Activated CD4-positive, alpha-beta T cell treated with anti-CD3 and anti-CD28 coated beads, Interleukin-2, amount 50 U/mL, for 1 hour (primary cell): ENCODE measurements around the gene PTPRR.
"Not testable (repeated sequence)": the region's sequence is repeated elsewhere in the genome, so short reads cannot be mapped to it uniquely, and the experiment has no call there.

Experiments used
- DNase-seq: peaks from one replicate; pipeline ENCODE4 v3.0.0-alpha.2; 2020

PTPRR gene

GRCh38 chr12:70838127-70838526, 82.4 kb downstream of the PTPRR start:
- no peak for DNase-seq

DNA sequence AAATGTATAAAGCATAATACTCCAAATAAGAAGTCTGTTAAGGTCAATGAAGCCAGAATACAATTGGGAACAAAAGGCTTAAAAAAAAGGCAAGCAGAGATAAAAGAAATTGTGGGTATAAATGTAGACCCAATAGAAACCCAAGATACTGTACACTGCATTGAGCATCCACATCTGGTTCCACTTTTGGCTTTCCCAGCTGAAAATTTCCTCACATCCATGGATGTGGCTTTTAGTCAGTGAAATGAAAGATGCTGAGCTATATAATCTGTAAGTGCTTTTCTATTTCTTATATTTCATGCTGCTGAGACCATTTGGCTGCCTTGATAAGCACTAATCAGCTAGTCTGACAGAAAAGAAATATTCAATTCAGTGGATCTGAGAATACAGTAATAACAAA, 83.5 kb downstream of the PTPRR start:
- DNase-seq = no peak

DNA sequence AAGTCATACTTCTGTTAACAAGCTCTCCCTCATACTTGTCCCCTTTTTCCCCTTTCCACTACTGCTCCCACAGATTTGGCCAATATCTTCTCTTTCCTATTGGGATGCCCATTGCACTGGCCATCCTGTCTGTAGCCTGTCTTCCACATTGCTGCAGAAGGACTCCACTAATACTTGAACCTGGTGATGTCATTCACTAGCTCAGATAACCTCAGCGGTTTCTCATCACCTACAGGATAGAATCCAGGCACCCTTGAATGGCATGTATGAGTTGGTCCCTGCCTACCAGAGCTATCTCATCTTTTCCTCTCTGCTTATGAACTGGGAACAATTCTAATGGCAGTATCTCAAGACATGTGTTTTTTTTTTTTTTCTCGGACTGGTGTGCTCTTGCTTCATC, 84.6 kb downstream of the PTPRR start:
- DNase-seq = no peak

GRCh38 chr12:70831543-70831942, 89.0 kb downstream of the PTPRR start:
- DNase-seq = no peak

DNA sequence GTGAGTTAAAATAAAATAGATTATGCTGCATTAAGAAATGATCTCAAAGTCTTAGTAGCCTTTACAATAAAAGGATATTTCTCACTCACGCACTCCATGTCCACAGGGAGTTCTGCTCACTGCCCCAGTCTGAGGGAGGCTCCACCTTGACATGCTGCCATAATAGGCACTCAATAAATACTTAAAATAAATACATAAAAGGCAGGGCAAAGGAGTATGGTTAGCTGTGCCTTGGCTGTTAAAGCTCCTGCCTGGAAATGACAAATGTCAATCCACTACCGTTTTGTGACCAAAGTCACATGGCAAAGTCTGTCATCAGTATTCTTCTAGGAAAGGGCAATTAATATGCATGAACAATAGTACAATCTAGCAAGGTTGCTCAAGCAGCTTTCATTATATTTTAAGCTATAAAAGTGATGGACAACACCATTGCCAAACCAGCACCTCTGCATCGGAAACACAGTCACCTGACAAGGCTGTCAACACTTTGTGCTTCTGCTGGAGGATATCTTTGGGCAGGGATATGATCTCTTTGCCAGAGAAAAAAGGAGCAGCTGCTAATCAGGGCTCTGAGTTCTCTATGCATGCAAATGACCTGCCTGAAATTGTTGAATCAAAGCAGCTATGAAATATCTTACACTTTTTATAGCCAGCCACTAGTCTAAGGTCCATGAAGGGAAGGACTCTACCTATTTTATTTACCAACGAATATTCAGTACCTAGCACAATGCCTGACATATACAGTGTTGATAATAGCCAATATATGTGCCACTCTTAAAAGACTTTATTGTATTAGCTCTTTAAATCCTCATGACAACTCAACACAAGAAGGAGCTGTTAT, 90.1 kb downstream of the PTPRR start:
- no peak for DNase-seq

GRCh38 chr12:70829070-70829469, 91.5 kb downstream of the PTPRR start:
- DNase-seq = no peak

DNA sequence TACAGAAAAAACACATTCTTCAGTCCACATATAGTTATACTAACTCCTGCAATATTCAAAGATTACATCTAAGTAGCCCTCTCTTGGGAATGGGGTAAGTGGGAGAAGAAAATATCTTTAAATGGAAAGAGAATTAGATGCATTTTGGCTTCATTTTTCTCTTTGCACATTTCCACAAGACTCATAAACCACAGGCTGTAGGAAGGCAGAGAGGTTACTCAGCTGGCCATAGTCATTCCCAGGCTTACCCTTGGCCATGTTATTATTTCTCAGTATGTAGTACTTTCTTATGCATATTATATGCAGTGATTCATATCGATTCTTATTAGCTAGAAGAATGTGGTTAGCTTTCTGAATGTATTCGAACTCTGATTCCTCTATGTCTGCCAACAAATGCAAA, 92.2 kb downstream of the PTPRR start:
- no peak for DNase-seq

DNA sequence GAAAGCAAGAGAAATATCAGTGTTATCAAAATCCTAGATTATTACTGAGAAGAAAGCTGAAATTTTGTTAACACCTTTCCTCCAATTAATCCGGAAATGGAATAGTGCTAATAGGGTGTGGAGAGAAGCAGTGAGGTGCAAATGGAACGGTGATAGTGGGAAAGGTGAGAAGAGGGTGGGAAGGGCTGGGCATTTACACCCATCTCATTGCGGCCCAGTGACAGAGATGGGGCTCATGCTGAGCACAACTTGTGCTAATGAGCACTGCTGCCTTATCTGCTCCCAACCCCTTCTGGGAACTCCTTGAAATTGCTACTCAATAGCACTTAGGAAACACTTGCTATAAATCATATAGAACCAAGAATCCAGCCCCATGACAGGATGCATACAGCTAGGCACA, 94.4 kb downstream of the PTPRR start:
- no peak for DNase-seq

DNA sequence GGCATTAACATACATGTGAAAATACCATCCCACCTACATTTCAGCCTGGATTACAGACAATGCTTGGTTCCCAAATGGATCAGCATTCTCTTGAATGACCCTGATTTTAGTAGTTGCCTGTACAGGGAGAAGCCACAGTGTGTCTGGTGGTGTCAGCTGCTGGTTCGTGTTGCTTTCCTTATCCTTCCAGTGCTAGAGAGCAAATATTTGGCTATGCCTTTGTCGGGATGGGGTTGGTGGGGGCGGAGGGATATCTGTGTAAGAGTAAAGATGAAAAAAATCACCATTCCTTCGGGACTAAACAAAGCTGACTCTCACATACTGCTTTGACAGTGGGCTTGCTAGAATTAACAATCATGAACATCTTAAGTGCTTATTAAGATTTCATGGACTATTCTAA, 96.0 kb downstream of the PTPRR start:
- no peak for DNase-seq

GRCh38 chr12:70823182-70823976, 97.2 kb downstream of the PTPRR start:
- DNase-seq = no peak

DNA sequence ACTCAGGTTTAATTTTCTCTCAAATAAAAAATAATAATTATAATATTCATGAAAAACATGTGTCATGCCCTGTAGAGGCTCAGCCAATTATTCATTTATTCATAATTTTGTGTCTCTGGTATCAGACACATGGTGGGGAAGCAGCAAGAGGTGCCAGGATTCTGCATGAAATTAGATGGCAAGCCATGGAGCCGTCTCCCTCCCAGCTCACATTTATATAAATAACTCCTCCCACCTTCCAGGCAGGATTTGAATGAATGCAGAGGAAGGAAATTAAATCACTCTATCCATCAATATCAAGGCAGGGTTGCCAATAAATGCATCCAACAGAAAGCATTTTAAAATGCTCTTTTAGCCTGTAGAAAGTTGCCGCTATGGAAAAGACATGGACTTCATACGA, 98.1 kb downstream of the PTPRR start:
- no peak for DNase-seq

DNA sequence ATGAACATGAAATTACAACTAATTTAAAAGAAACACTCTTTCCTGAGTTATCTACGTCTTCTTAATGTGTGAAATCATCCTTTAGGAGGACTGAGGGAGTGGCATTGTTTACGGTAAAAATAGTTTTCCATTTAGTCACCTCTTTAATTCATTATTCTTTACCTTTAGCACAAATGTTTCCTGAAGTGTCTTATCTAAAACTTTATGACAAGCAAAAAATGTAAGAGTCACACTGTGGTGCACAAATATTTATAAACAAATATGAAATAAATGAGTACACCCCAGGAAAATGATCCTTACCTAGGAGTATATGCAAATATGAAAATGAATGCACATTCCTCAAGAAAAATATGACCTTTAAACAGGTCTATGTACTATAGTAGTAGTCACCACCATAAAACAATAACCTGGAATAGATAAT, 104.6 kb downstream of the PTPRR start:
- no peak for DNase-seq

GRCh38 chr12:70815056-70815455, 105.5 kb downstream of the PTPRR start:
- DNase-seq = no peak

- no peak for DNase-seq
Measured at GRCh38 chr12:70813559-70813958, 107.0 kb downstream of the PTPRR start.

- no peak for DNase-seq
Measured at GRCh38 chr12:70812136-70812535, 108.4 kb downstream of the PTPRR start.

- DNase-seq = no peak
Measured at GRCh38 chr12:70809887-70810286, 110.7 kb downstream of the PTPRR start.

GRCh38 chr12:70807993-70808392, 112.5 kb downstream of the PTPRR start:
- not testable (repeated sequence) for DNase-seq

GRCh38 chr12:70806827-70807226, 113.7 kb downstream of the PTPRR start:
- no peak for DNase-seq

DNA sequence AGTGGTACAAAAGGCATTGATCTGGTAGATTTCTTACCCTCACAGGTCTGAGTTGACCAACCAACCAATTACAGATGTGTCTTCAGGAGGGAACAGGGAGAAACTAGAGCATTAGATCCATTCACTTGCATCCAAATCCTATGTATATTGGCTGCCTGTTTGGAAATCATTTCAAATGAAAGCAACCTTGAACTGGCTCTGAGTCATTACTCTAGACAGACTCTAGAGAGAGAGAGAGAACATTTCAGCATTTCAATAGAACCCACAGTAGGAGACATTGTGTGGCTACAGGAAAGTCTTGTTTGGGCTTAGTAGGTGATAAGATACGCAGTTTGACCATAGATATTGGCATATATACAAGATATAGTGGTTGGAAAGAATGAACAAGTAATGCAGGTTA, 114.5 kb downstream of the PTPRR start:
- no peak for DNase-seq

GRCh38 chr12:70798016-70798783, 122.3 kb downstream of the PTPRR start:
- DNase-seq = no peak

DNA sequence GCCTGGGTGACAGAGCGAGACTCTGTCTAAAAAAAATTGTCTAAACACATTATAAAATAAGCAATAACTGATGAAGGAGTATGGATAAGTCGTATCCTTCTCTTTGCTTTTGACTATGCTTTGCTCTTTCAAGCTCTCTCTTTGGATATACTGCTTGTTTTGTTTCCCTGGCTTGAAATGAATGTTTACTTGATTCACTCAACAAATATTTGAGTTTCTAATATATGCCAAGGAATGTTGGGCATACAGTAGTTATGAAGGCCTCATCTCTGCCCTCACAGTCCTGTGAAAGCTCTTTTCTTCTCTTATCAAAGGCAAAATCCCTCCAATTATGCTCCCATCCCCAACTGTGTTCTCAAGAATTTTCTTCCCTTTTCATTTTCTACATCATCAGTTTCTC, 123.5 kb downstream of the PTPRR start:
- no peak for DNase-seq

GRCh38 chr12:70795608-70796007, 124.9 kb downstream of the PTPRR start:
- no peak for DNase-seq

DNA sequence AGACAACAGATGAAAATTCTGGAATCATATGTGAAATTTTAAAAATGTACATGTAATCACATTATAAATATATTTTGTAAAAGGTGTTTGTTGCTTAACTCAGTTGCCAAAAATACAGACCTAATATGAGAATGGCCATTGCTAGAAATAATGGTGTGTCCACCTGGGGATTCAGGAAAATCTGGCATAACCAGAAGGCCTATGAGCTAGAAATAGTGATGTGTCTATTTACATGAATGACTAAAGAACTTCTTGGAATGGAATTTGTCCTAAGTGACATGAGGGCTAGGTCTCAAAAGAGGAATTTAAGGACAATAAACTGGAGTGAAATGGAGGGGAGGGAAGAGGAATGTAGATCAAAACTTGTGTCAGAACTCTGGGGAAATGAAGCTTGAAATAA, 126.4 kb downstream of the PTPRR start:
- no peak for DNase-seq

DNA sequence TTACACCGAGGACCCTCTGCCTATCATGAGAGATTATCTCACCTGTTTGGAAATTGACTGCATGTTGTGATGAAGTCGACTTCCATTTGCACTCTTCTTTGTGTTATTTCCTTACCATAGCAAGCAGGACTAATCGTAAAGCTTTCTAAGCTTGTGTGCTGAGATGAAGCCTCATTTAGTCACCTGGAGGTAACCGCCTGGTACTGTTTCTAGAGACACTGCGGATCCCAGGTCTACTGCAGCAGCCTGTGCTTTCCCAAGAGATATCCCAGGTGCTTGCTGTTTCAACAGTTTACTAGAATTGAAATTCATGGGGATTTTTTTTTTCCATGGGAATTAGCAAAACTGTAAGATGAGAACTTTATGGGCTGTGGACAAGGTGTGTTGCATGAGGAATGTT, 131.8 kb downstream of the PTPRR start:
- DNase-seq = no peak
